OCI-LY3 (cell line): Measurements from ENCODE around the gene TUBGCP3.

Experiments
- CTCF ChIP-seq: fragments of 200-600, 300-600 bp; sonication (generic); IDR thresholded peaks from 2 replicates; pipeline ENCODE4 v1.5.1; 2014; ENCODE audit warnings: antibody characterized with exemption, low read length, low read depth
- EZH2phosphoT487 ChIP-seq: fragments of 200-600 bp; shearing (Covaris generic); IDR thresholded peaks from 2 replicates; pipeline ENCODE4 v1.6.1; 2018; ENCODE audit warnings: antibody characterized with exemption, mixed run types, low read depth

GRCh38 chr13:112467236-112467635 is 120.7 kb downstream of the TUBGCP3 start:
- TF ChIP-seq CTCF (no peak), EZH2phosphoT487 (no peak)
